SK-N-SH (cell line): ENCODE results near the gene LOXHD1. TPM values are rescaled to one million over a fixed set of nuclear protein-coding genes. Genes with fewer than 3 reads are reported as not detected.

Experiments
- CTCF ChIA-PET: fragments of 300-600, 350-600 bp; formaldehyde crosslinking; extraction: SDS; loops from one replicate; lab custom pipeline; 2021; lab: Yijun Ruan, JAX
- POLR2A ChIA-PET: fragments of 350-600 bp; sonication (Branson Sonifier 250); formaldehyde crosslinking; extraction: SDS; loops from one replicate; lab custom pipeline; 2020; ENCODE audit warnings: antibody characterized with exemption, inconsistent platforms; lab: Yijun Ruan, JAX
- DNase-seq: peaks from one replicate; pipeline ENCODE4 v3.0.0; 2012
- H2AFZ ChIP-seq: fragments of 200-600 bp; sonication (generic); 2 replicates; pipeline ENCODE4 v1.8.1; 2016; ENCODE audit warnings: antibody characterized with exemption, mild to moderate bottlenecking, low read depth
- H3F3A ChIP-seq: fragments of 200-600 bp; sonication (generic); replicated peaks from 2 replicates; pipeline ENCODE3; 2016; ENCODE audit warnings: antibody characterized with exemption, mild to moderate bottlenecking; ENCODE audit not compliant: insufficient read depth
- H3K27ac ChIP-seq, 2 experiments: fragments of 200-500 bp in 1 of 2; fragments of 200-600 bp in 1 of 2; sonication (Bioruptor generic) in 1 of 2; sonication (generic), shearing (Covaris generic) in 1 of 2; 2 replicates each; pipeline versions ENCODE4 v1.5.1 to v1.6.1; 2014 to 2016; ENCODE audit warnings: low read depth in 2 of 2, inconsistent platforms in 1 of 2, low read length in 1 of 2, mild to moderate bottlenecking in 1 of 2, mixed read lengths in 1 of 2
- H3K27me3 ChIP-seq: fragments of 200-600 bp; sonication (generic), shearing (Covaris generic); 2 replicates; pipeline ENCODE4 v1.6.1; 2016; ENCODE audit warnings: mixed run types; ENCODE audit not compliant: insufficient read depth
- H3K36me3 ChIP-seq, 2 experiments: fragments of 200-500 bp in 1 of 2; fragments of 200-600 bp in 1 of 2; sonication (Bioruptor generic) in 1 of 2; sonication (generic) in 1 of 2; replicated peaks in 1 of 2; 2 replicates each; pipeline versions ENCODE3 to v1.5.1; 2014 to 2016; ENCODE audit warnings: low read length in 1 of 2, mild to moderate bottlenecking in 1 of 2; ENCODE audit not compliant: insufficient read depth in 2 of 2, control insufficient read depth in 1 of 2
- H3K4me1 ChIP-seq, 2 experiments: fragments of 200-500 bp in 1 of 2; fragments of 200-600 bp in 1 of 2; sonication (Bioruptor generic) in 1 of 2; sonication (generic), shearing (Covaris generic) in 1 of 2; 2 replicates each; pipeline versions ENCODE4 v1.5.1 to v1.6.1; 2014 to 2016; ENCODE audit warnings: low read depth in 1 of 2, low read length in 1 of 2, mixed run types in 1 of 2; ENCODE audit not compliant: insufficient read depth in 2 of 2, control insufficient read depth in 1 of 2
- H3K4me2 ChIP-seq: fragments of 200-600 bp; sonication (generic), shearing (Covaris generic); 2 replicates; pipeline ENCODE4 v1.6.1; 2017; ENCODE audit warnings: mixed run types
- H3K4me3 ChIP-seq, 2 experiments: fragments of 200-500 bp in 1 of 2; fragments of 200-600 bp in 1 of 2; sonication (Bioruptor generic) in 1 of 2; sonication (generic), shearing (Covaris generic) in 1 of 2; 2 replicates each; pipeline versions ENCODE4 v1.5.1 to v1.8.1; 2014 to 2016; ENCODE audit warnings: low read depth in 2 of 2, inconsistent platforms in 1 of 2, low read length in 1 of 2, mild to moderate bottlenecking in 1 of 2, mixed read lengths in 1 of 2, moderate library complexity in 1 of 2
- H3K79me2 ChIP-seq: fragments of 200-600 bp; sonication (generic); 2 replicates; pipeline ENCODE4 v1.8.1; 2017; ENCODE audit warnings: mild to moderate bottlenecking; ENCODE audit not compliant: insufficient read depth
- H3K9ac ChIP-seq: fragments of 200-600 bp; sonication (generic); 2 replicates; pipeline ENCODE4 v1.6.1; 2017; ENCODE audit warnings: mixed run types
- H3K9me2 ChIP-seq: fragments of 200-600 bp; sonication (generic); 2 replicates; pipeline ENCODE4 v1.6.1; 2017; ENCODE audit warnings: mixed run types
- H3K9me3 ChIP-seq: fragments of 200-600 bp; sonication (generic); 2 replicates; pipeline ENCODE4 v1.6.1; 2017; ENCODE audit warnings: mixed run types, mild to moderate bottlenecking, moderate library complexity
- H4K20me1 ChIP-seq: fragments of 200-600 bp; sonication (generic); 2 replicates; pipeline ENCODE4 v1.6.1; 2017; ENCODE audit warnings: mild to moderate bottlenecking, mixed run types; ENCODE audit not compliant: insufficient read depth
- CHD2 ChIP-seq: fragments of 150-350 bp; IDR thresholded peaks from 2 replicates; pipeline ENCODE4 v1.6.1; 2018; ENCODE audit warnings: low read length; ENCODE audit not compliant: partially characterized antibody
- CTCF ChIP-seq: fragments of 200-600 bp; sonication (generic); IDR thresholded peaks from 2 replicates; pipeline ENCODE4 v1.6.1; 2017; ENCODE audit warnings: antibody characterized with exemption, mild to moderate bottlenecking, moderate library complexity
- ELF1 ChIP-seq: IDR thresholded peaks from 2 replicates; pipeline ENCODE4 v1.4.0; 2012
- EP300 ChIP-seq, 2 experiments: IDR thresholded peaks; 2 replicates each; pipeline versions ENCODE4 v1.4.0 to v1.6.1; 2012; ENCODE audit warnings: borderline replicate concordance in 1 of 2, low read depth in 1 of 2, low read length in 1 of 2
- IRF3 ChIP-seq: fragments of 150-350 bp; IDR thresholded peaks from 2 replicates; pipeline ENCODE4 v1.6.1; 2016; ENCODE audit warnings: mild to moderate bottlenecking, low read depth, low read length
- MEF2A ChIP-seq: IDR thresholded peaks from 2 replicates; pipeline ENCODE4 v1.4.0; 2012; ENCODE audit warnings: low read depth, borderline replicate concordance
- NFIC ChIP-seq: IDR thresholded peaks from 2 replicates; pipeline ENCODE4 v1.4.0; 2012; ENCODE audit warnings: borderline replicate concordance
- PBX3 ChIP-seq: IDR thresholded peaks from 2 replicates; pipeline ENCODE4; 2012
- REST ChIP-seq: IDR thresholded peaks from 2 replicates; pipeline ENCODE4 v1.6.1; 2012; ENCODE audit warnings: mild to moderate bottlenecking, low read depth, low read length, moderate library complexity
- RFX5 ChIP-seq: IDR thresholded peaks from 2 replicates; pipeline ENCODE4 v1.6.1; 2012; ENCODE audit warnings: mild to moderate bottlenecking, improper control_type of control experiment, low read length
- SIN3A ChIP-seq: IDR thresholded peaks from 2 replicates; pipeline ENCODE4 v1.6.1; 2012; ENCODE audit warnings: low read depth, mild to moderate bottlenecking, low read length, moderate library complexity, borderline replicate concordance
- SMC3 ChIP-seq: IDR thresholded peaks from 2 replicates; pipeline ENCODE4 v1.6.1; 2012; ENCODE audit warnings: low read depth, low read length, improper control_type of control experiment
- TAF1 ChIP-seq: IDR thresholded peaks from 2 replicates; pipeline ENCODE4 v1.6.1; 2012; ENCODE audit warnings: low read depth, mild to moderate bottlenecking, low read length, moderate library complexity, borderline replicate concordance
- WGBS: methylation state at CpG from one replicate; pipeline ENCODE4 v1.1.6; 2017; ENCODE audit warnings: low lambda C conversion rate; 5-methylcytosine and 5-hydroxymethylcytosine counted together
- polyA plus RNA-seq, 3 experiments: library from polyadenylated mRNA; depleted of rRNA; stranded (reverse); fragments of >200 nt; gene quantifications; 2 replicates each; pipeline ENCODE4 v1.2.3, GENCODE V29; 2012

LOXHD1 gene
- polyA plus RNA-seq, 1 of the 3 experiments (the other 2 are of a cell fraction): not detected

GRCh38 chr18:46570134-46570533 is 86.9 kb downstream of the LOXHD1 start (continued):
- TF ChIP-seq REST (no peak), CTCF (no peak), CHD2 (no peak), PBX3 (no peak), TAF1 (no peak), EP300 (IDR thresholded peaks at IDR 0.05; ENCODE audit: borderline replicate concordance in 1 of 2, low read depth in 1 of 2, low read length in 1 of 2) (no peak), MEF2A (no peak), NFIC (no peak), SMC3 (no peak), RFX5 (no peak)

- WGBS: 8% methylated on average over 7 of the region's 7 CpGs
- H3K36me3 ChIP-seq: no peaks in the 10 kb centered on the region
- no peak overlapping the region for H3K4me3 ChIP-seq
- no peaks in the 10 kb centered on the region for H3K9me3 ChIP-seq
- H3K4me2 ChIP-seq: no peak overlapping the region
- DNase-seq: no peak
- H4K20me1 ChIP-seq: no peaks in the 10 kb centered on the region
- H2AFZ ChIP-seq: no peak overlapping the region
- H3K4me1 ChIP-seq: no peaks in the 10 kb centered on the region
- no peaks in the 10 kb centered on the region for H3K9me2 ChIP-seq
- no peak for TF ChIP-seq SIN3A
- no peak for TF ChIP-seq IRF3
- no peak for TF ChIP-seq ELF1
- POLR2A ChIA-PET: no interaction called here
- H3K27me3 ChIP-seq: no peaks in the 10 kb centered on the region
- H3F3A ChIP-seq: no peaks in the 10 kb centered on the region
- H3K79me2 ChIP-seq: no peaks in the 10 kb centered on the region
- CTCF ChIA-PET: interaction anchor here (0.8 to 1.1 kb wide), 2 partner anchors 288 to 396 kb away, joined by 3 read pairs; a partner anchor contains a TSS
- H3K9ac ChIP-seq: no peak overlapping the region
- no peak overlapping the region for H3K27ac ChIP-seq
Measured at GRCh38 chr18:46569211-46569610, 87.8 kb downstream of the LOXHD1 start.
